Stimulated activated CD4-positive, alpha-beta T cell treated with anti-CD3 and anti-CD28 coated beads, Interleukin-15, amount 100 ng/mL, for 1 hour (primary cell): ENCODE results near the gene SMPD3.
A peak's percentile ranks its signal among the peaks of the same experiment; 100 is the strongest.

ENCODE experiments used
- DNase-seq, 2 donors: peaks; one replicate each; pipeline ENCODE4 v3.0.0-alpha.2; 2020; ENCODE audit warnings: low read depth in 1 of 2, low spot score in 1 of 2

SMPD3 gene

DNA sequence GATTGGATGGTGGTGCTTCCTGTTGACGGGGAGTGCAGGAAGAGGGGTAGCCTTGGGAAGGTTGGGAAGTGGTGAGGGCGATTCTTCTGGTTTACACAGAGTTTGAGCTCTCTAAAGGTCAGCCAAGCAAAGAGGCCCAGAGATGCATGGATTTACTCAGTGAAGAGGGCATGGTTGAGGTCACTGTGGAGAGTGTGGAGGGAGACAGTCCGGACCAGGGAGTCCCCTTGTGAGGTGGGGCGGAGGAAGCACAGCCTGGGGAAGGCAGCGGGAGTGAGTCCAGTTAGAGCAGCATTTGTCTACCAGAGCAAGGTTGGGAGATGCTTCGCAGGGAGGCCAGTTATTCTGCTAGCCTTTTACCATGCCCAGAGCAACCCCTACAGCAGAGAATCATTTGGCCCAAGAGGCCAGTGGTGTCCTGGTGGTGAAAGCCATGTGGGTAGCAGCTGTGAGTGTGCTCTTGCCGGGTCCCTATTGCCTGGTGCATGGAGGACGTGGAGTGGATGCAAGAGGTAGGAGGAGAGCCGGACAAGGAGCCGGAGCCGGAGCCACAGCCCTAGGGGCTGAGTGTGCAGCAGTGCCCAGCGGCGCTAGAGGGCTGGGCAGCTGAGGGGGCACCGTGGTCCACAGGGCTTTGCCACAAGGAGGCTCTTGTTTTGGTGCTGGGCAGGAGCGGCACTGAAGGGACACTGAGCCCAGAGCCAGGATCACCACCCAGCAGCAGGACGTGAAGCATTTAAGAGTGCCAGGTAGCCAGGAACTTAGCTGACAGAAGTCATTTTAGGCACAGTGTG, 109.8 kb downstream of the SMPD3 start:
- DNase-seq = no peak

DNA sequence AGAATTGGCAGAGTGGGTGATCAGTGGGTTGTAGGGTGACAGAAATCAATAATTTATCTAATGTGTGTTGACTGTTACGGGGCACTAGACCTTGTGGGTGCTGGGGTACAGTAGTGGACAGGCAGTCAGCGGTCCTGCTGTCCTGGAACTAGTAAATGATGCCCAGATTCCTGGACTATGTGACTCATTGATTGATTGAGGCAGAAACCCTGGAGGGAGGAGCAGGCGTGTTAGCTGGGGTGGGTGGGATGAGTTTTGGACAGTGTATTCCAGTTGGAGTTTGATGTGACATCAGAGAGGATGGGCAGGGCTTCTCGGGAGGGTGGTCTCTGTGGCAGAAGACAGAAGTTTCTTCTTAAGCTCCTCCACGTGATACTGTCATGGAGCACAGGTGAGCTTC, 113.1 kb downstream of the SMPD3 start:
- DNase-seq = no peak

DNA sequence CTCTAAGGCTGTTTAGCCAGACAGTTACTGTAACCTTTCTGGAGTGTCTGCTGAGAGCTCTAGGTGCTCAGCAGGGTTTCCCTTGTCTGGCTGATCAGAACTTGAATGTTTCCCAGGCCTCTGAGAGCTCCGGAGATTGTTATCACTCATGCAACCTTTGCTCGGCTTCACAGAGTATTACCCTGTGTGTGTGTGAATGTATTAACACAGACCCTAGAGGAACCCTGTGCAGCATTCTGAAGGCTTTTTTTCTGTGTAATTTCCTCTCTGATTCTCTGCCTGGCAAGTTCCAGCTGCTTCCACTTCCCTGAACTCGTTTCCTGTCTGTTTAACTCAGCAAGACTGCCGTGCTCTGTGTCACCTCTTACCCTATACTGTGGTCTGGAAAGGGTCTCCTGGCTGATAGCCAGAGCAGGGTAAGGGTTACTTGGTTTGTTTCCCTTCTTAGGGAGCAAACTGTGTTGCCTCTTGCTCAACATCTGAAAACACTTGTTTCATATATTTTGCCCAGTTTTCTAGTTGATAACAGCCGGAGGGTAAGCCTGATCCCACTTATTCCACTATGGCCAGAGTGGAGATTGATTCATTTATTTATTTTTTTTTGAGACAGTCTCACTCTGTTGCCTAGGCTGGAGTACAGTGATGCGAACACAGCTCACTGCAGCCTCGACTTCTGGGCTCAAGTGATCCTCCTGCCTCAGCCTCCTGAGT, 115.7 kb downstream of the SMPD3 start:
- DNase-seq = no peak

DNA sequence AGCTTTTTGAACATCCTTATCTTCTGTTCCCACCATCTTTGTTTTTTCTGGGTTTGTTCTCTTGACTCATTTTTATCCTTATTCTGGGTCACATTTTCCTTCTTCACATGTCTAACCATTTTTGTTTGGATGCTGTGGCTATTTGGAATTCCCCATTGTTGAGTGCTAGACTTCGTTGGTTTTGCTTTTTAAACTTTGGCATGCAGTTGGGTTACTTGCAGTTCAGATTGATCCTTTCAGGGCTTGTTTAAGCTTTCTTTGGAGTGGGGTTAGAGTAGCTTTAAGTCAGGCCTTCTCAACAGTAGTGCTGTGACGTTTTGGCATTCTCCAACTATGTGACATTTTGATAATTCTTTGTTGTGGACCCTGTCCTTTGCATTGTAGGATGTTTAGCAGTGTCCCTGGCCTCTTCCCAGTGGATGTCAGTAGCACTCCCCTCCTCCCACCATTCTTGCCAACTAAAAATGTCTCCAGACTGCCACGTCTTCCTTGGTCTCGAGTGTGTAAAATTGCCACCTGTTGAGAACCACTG, 116.4 kb downstream of the SMPD3 start:
- DNase-seq = no peak

DNA sequence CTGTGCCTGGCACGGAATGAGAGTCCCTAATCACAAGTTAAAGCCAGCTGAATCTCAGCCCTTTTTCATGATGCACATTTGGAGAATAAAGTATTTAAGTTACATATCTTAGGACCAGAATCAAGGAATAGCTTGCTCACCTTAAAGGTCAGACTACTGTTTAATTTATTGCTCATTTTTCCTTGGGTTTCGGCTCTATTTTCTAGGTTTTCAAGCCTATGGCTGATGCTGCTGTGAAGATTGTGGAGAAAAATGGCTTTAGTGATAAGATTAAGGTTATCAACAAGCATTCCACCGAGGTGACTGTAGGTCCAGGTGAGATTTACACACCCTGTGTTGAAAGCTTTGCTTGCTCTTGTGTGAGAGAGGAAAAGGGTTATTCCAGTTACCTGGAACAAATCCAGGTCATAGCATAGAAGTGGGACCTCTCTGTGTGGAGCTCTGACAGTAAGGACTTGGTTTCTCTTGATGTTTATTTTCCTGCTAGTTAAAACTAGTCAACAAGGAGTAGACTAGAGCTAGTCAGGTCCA, 119.4 kb downstream of the SMPD3 start:
- no peak for DNase-seq

DNA sequence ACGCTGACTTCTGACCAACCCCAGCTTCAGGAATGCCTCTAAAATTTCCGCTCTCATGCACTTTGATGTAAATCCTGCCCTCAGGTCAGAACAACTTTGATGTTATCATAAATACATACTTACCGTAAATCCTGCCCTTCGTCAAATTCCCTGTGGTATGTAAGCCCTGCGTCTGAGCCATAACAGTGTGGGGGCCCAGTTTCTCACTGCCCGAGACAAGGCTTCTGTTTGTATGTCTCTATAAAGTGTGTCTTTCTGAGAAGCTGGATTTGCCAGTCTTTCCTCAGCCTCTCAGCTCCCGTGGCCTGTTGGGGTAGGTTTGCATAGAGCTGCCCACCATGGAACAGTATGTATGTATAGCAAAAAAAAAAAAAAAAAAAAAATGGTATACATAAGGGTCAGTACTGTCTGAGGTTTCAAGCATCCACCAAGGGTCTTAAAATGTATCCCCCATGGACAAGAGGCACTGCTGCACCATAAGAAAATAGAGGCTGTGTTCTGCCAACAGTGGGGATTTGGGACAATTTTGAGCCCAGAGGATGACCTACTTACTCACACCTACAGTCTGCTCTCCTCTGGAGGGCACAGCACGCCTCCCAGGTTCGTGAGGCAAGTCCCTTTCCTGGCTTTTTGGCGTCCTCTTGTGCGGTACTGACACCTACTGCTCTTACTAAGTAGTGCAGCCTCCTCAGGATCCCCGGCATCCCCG, 120.0 kb downstream of the SMPD3 start:
- DNase-seq = peak; percentile 55 to 59

DNA sequence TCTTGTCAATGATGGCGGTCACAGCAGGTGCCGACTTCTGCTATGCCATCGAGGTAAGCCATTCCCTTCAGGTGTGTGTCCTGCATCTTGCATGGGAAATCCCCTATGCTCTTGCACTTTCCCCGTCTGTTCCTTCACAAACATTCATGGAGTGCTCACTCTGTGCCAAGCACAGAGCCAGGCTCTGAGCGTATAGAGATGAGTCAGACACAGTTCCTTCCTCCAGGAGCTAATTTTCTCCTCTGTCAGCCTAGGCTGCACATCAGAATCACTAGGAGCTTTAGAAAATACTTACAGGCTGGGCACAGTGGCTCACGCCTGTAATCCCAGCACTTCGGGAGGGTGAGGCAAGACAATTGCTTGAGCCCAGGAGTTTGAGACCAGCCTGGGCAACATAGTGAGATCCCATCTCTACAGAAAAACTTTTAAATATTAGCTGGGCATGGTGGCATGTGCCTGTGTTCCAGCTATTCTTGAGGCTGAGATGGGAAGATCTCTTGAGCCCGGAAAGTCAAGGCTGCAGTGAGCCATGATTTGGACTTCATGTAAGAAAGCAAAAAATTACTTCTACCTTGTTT, 123.4 kb downstream of the SMPD3 start:
- no peak for DNase-seq

DNA sequence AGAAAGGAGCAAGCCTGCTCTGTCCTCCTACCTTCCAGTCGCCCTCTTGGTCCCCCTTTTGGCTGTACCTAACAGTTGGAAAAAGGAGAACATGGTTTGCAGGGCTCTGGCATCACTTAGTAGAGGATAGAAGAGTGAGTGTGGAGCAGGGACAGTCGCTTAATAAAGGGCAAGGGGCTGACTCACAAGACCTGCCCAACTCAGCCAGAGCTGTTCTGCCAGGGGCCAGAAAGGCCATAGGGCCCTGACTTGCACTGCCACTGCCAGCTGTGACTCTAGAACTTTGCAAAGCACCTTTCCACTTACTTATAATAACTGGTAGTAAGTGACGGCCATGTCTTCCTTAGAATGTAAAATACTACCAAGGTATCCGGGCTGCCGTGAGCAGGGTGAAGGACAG, 124.0 kb downstream of the SMPD3 start:
- DNase-seq = no peak

DNA sequence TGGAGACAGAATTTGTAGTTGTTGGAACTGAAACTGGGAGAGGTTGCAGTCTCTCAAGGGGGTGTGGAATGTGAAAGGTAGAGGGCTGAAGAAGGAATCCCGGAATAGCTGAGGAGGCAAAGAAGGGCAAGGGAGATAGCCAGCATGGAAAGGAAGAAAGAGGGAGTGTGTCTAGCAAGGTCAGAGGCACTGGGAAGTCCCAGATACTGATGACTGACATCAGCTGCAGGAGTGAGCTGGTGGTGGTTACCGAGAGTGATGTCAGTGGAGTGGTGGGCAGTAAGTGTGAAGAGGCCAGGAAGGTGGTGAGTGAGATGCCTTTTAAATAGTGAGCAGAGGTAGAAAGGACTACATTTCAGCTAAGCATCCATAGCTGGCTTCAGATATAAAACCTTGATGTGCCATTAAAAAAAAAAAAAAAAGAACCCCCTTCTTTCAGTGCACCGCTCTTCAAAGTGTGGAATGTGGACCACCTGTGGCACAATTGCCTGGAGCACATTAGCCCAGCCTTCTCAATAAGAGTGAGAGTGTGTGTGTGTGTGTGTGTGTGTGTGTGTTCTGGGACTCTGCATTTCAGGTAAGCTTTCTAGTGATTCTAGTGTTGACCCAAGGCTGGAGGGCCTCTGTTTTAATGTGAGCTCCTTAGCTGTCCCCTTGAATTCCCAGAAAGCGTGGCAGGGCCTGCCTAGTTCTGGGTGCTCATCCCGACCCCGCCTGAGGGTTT, 129.0 kb downstream of the SMPD3 start:
- no peak for DNase-seq

DNA sequence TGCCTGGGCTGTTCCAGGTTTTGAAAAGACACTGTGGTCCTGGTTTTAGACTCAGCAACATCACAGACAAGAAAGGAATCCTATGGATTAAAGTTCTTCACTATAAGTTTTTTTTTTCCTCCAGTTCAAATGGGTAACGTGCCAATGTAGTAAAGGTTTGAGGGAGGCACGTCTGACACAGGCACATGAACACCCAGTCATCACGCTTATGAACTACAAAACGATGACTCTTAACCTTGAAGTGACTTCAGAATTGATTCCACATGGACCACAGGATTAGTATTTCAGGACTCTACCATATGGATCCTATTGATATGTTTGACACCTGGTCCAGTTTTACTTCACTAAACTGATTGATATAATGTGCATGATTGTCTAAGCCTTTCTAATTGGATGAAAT, 135.2 kb downstream of the SMPD3 start:
- DNase-seq = no peak

DNA sequence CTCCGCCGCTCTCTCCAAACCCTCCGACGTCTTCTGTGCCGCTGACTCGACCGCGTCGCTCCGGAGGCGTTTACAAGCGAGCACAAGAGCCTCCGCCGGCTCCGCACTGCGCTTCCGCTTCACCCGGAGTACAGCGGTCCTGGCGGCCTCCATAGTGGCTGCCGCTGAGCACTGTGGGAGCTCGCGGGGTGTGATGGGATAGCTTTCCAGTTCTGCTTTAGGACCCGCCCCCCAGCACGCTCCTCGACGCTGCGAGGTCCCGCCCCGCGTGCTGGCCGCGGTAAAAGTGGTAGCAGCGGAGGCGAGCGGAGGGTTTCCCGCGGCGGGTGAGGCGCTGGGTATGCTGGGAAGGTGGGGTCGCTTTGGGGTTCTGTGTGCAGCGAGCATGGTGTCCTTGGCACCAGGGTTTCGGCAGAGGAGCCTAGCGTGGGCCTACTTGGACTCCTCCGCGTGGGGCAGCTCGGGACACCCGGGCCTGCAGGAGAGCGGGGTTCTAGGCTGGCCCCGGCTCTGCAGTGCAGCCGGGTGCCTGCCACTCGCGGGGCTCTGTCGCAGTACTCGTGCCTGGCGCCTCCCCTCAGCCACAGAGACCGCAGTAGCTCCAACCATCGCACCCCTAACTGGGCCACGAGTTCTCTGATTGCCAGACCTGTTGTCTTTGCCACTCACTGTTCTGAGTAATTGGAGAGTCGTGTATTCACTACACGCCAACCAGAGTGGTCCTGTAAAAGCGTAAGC, 137.4 kb downstream of the SMPD3 start, which contains the start of the genes PRMT7 and SLC7A6OS:
TSS of gene PRMT7 (plus strand) at position 246 of the 738 bp plus-strand sequence. CDS start 4,961 bp downstream, outside the sequence.
TSS of gene SLC7A6OS (minus strand) at position 173 of the 738 bp plus-strand sequence. CDS start at position 153, 20 bp downstream.
- peak; percentile 81 to 84 for DNase-seq

DNA sequence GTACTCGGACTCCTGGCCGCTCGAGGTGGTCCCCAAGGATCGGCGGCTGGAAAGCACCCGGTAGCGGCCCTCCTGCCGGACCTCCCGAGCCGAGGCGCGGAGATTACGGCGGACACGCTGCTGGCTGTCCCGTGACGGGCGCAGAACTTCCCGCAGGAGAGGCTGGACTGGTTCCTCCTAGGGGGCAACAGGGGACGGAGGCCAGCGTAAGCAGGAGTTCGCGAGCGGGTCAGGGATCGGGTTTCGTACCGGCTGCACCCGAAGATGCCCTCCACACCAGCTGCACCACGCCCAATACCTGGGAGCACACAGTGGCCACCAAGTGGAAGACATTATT, 137.9 kb downstream of the SMPD3 start:
- DNase-seq = no peak

DNA sequence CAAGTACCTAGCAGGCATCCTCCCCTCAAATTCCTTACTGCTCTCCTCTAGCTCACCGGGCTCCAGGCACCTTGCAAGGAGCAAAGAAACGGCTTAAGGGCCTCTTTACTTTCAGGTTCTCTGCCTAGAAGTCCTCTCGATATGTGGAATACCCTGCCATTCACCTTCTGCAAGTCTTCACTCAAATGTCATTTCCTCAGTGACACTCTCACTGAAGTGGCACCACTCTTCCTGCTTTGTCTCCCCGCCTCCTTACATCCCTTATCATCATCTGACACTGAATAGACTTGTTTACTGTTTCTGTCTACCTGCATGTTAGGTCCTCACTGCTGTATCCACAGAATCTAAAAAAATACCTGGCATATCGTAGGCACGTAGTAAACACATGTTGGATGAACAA, 138.5 kb downstream of the SMPD3 start:
- no peak for DNase-seq
